Measurements from ENCODE around the gene CC2D1B. TPM values are rescaled to one million over a fixed set of nuclear protein-coding genes. Genes with fewer than 3 reads are reported as not detected.

The CC2D1B gene
- total and polyA plus RNA-seq, 2 of the 4 experiments (the other 2 are of a cell fraction): 16.9 to 17.2 TPM

- Histone ChIP-seq H3K14ac (replicated peaks; ENCODE audit: low read depth, low read length) (0 out of 2 replicates have a peak overlapping the region, but pooled peaks have one; percentile 37), H3K56ac (ENCODE audit: extremely low read depth, insufficient read depth, low read length) (no peak overlapping the region), H4K91ac (ENCODE audit: insufficient read depth, low read depth, low read length) (no peak overlapping the region), H3K4me3 (ENCODE audit: insufficient read depth, low read depth, low read length) (no peak overlapping the region), H3K36me3 (ENCODE audit: control insufficient read depth, insufficient read depth, low read length) (peaks cover 21% of the 10 kb centered on the region), H3K9me3 (ENCODE audit: control insufficient read depth, insufficient read depth, low read length) (no peaks in the 10 kb centered on the region), H3K9ac (ENCODE audit: low read depth, low read length) (no peak overlapping the region), H4K8ac (ENCODE audit: low read depth in 2 of 2, low read length in 2 of 2) (peak overlapping the region in 1 of 2 experiments; percentile 30; a peak in 1 of 4 replicates), H3K4ac (ENCODE audit: low read depth, low read length) (no peak overlapping the region), H2BK5ac (ENCODE audit: low read depth, low read length, poor library complexity, severe bottlenecking) (no peak overlapping the region), H3K27me3 (ENCODE audit: control insufficient read depth, insufficient read depth, low read length) (no peaks in the 10 kb centered on the region), H2AFZ (replicated peaks; ENCODE audit: low read length, poor library complexity) (peak overlapping the region; percentile 8), H4K5ac (ENCODE audit: low read depth, low read length) (no peak overlapping the region), H3K4me1 (ENCODE audit: control insufficient read depth, insufficient read depth, low read length) (no peaks in the 10 kb centered on the region; the same call in 1 of the 2 replicates), H4K20me1 (ENCODE audit: insufficient read depth, low read length) (no peaks in the 10 kb centered on the region; the same call in 1 of the 2 replicates), H2BK120ac (ENCODE audit: low read depth, low read length) (no peak overlapping the region), H2AK5ac (ENCODE audit: low read depth, low read length) (no peak overlapping the region), H3K79me1 (ENCODE audit: low read depth in 1 of 2, low read length in 2 of 2) (no peaks in the 10 kb centered on the region), H2BK20ac (ENCODE audit: low read depth, low read length) (no peak overlapping the region), H3K23ac (ENCODE audit: low read depth, low read length) (no peak overlapping the region), H3K18ac (ENCODE audit: low read depth, low read length) (no peak overlapping the region), H2BK15ac (ENCODE audit: low read depth, low read length) (no peak overlapping the region), H3K9me1 (ENCODE audit: insufficient read depth, low read length) (peaks cover 9% of the 10 kb centered on the region; the same call in 1 of the 2 replicates), H3K4me2 (ENCODE audit: low read depth, low read length) (no peak overlapping the region), H2AK9ac (replicated peaks; ENCODE audit: low read depth, low read length, poor library complexity) (no peak overlapping the region), H3K27ac (ENCODE audit: insufficient read depth, low read length) (no peak overlapping the region)
- POLR2A ChIA-PET (ENCODE audit: unreplicated experiment): interaction anchor here (0.6 kb wide), 2 partner anchors 17 to 154 kb away, joined by 3 read pairs; no protein-coding TSS in a partner anchor
- intact Hi-C loops (cut with micrococcal nuclease) (loop anchor here (2.0 to 5.0 kb wide), 2 partner anchors 207 to 222 kb away; partner anchors contain the start of gene ZFYVE9), in situ Hi-C loops (cut with MboI; ENCODE audit: low sequenced_read_pairs) (no loop called here), dilution Hi-C loops (cut with HindIII; ENCODE audit: low sequenced_read_pairs, unreplicated experiment) (no loop called here)
- ATAC-seq (ENCODE audit: low read depth) (peak; percentile 86), DNase-seq (peak; percentile 44)
- CTCF ChIA-PET: interaction anchor here (0.6 to 1.8 kb wide), 5 partner anchors 16 to 222 kb away, joined by 3 to 10 read pairs (median 3); no protein-coding TSS in a partner anchor
- BruUV-seq (replicated peaks): no TSS peak
- 61% methylated on average over 4 of the region's 8 CpGs; no CpG with 5 or more reads in 1 of the 2 experiments for WGBS, 2 experiments (ENCODE audit: extremely low coverage in 2 of 2, insufficient read length in 1 of 2)
- TF ChIP-seq RCOR1 (IDR thresholded peaks at IDR 0.05; ENCODE audit: insufficient replicate concordance, low read length): no peak
- no peak for TF ChIP-seq CHD1 (IDR thresholded peaks at IDR 0.05; ENCODE audit: low read depth, low read length)
- TF ChIP-seq RFX5 (IDR thresholded peaks at IDR 0.05; ENCODE audit: low read depth, low read length): no peak
- TF ChIP-seq RAD21 (IDR thresholded peaks at IDR 0.05; ENCODE audit: low read length): peak; percentile 57
- peak; percentile 45 for TF ChIP-seq CTCF (conservative IDR thresholded peaks at IDR 0.05; ENCODE audit: low read depth, low read length)
- TF ChIP-seq MXI1 (IDR thresholded peaks at IDR 0.05; ENCODE audit: borderline replicate concordance, low read depth, low read length): no peak
- no peak for TF ChIP-seq POLR2A (IDR thresholded peaks at IDR 0.05; ENCODE audit: low read depth, low read length)
- peak; percentile 38 for TF ChIP-seq SMC3 (IDR thresholded peaks at IDR 0.05; ENCODE audit: low read depth, low read length)
- no peak for TF ChIP-seq MAFK (IDR thresholded peaks at IDR 0.05; ENCODE audit: low read depth, low read length)
- TF ChIP-seq USF2 (IDR thresholded peaks at IDR 0.05; ENCODE audit: low read depth, low read length): no peak
- no peak for TF ChIP-seq FOS (IDR thresholded peaks at IDR 0.05; ENCODE audit: low read depth, low read length)
- TF ChIP-seq, protein P1, sequence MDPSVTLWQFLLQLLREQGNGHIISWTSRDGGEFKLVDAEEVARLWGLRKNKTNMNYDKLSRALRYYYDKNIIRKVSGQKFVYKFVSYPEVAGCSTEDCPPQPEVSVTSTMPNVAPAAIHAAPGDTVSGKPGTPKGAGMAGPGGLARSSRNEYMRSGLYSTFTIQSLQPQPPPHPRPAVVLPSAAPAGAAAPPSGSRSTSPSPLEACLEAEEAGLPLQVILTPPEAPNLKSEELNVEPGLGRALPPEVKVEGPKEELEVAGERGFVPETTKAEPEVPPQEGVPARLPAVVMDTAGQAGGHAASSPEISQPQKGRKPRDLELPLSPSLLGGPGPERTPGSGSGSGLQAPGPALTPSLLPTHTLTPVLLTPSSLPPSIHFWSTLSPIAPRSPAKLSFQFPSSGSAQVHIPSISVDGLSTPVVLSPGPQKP (IDR thresholded peaks at IDR 0.05; ENCODE audit: borderline replicate concordance, low read depth, low read length): no peak
- TF ChIP-seq MAZ (IDR thresholded peaks at IDR 0.05; ENCODE audit: borderline replicate concordance, low read depth, low read length): no peak
- no peak for TF ChIP-seq BHLHE40 (IDR thresholded peaks at IDR 0.05; ENCODE audit: low read depth, low read length)
- no peak for TF ChIP-seq CEBPB (IDR thresholded peaks at IDR 0.05; ENCODE audit: low read depth, low read length)
These were observed 17.2 kb downstream of the CC2D1B start for GRCh38 chr1:52348704-52349300.

Measured in IMR-90 (cell line).